Ovary (tissue), 9 donors: ENCODE data around the gene RPS6KA3. TPM values are rescaled to one million over a fixed set of nuclear protein-coding genes. Genes with fewer than 3 reads are reported as not detected.

Experiments
- DNase-seq, 5 donors: peaks; one replicate each; pipeline ENCODE4 v3.0.0-alpha.2; 2019 to 2020
- H3K27ac ChIP-seq, 2 donors: fragments of 200-600 bp; one replicate each; pipeline versions ENCODE4 v1.5.1 to v1.8.0; 2019 to 2022
- H3K27me3 ChIP-seq: fragments of 200-600 bp; one replicate; pipeline ENCODE4 v1.8.0; 2022
- H3K36me3 ChIP-seq: fragments of 200-600 bp; sonication (generic); one replicate; pipeline ENCODE4 v1.5.1; 2019
- H3K4me1 ChIP-seq: one replicate; pipeline ENCODE4 v1.8.1; 2013; ENCODE audit warnings: mild to moderate bottlenecking, moderate library complexity; ENCODE audit not compliant: insufficient read depth
- H3K4me3 ChIP-seq: fragments of 200-600 bp; sonication (generic); one replicate; pipeline ENCODE4 v1.5.1; 2017
- H3K9me3 ChIP-seq, 2 donors: fragments of 200-600 bp in 1 of 2; sonication (generic) in 1 of 2; one replicate each; pipeline versions ENCODE4 v1.5.1 to v1.8.1; 2013 to 2019; ENCODE audit warnings: mild to moderate bottlenecking in 1 of 2, moderate library complexity in 1 of 2
- CTCF ChIP-seq, 3 donors: fragments of 450-650 bp in 2 of 3; fragments of 200-600 bp in 1 of 3; IDR thresholded peaks; one replicate each; pipeline versions ENCODE4 v1.5.1 to v1.8.0; 2016 to 2022; ENCODE audit warnings: antibody characterized with exemption in 3 of 3, mild to moderate bottlenecking in 1 of 3
- EP300 ChIP-seq: sonication (generic); formaldehyde crosslinking; IDR thresholded peaks from one replicate; pipeline ENCODE4 v1.6.1; 2017; ENCODE audit warnings: antibody characterized with exemption
- POLR2A ChIP-seq: fragments of 450-650 bp; IDR thresholded peaks from one replicate; pipeline ENCODE4 v1.6.1; 2017; ENCODE audit warnings: antibody characterized with exemption, mild to moderate bottlenecking, moderate library complexity
- WGBS, 3 donors: extraction: QIAGEN DNeasy Blood & Tissue Kit in 1 of 3; methylation state at CpG; one replicate each; pipeline versions ENCODE4 v1.1.5 to v1.1.7; 2013 to 2017; 5-methylcytosine and 5-hydroxymethylcytosine counted together
- intact Hi-C, 4 donors: fragments of 100-400 bp; cut with DNase I; formaldehyde crosslinking; loops; one replicate each; pipeline versions ENCODE4 v1.11.0 to v1.15.1; 2022 to 2023
- polyA plus RNA-seq, 2 donors: library from polyadenylated mRNA; stranded (reverse); fragments of 200-250 nt in 1 of 2; fragments of 350-450 nt in 1 of 2; fragmentation: Illumina TruSeq in 1 of 2; extraction: RNeasy Lipid Tissue Mini Kit (QIAGEN cat#74804) in 1 of 2; gene quantifications; one replicate each; pipeline ENCODE4 v1.2.3, GENCODE V29; 2013 to 2014
- total RNA-seq, 7 donors: library from RNA; depleted of rRNA in 2 of 7; stranded (reverse); fragments of >200 nt in 2 of 7; fragmentation: NEBNext Ultra II Directional in 3 of 7; extraction: Animal tissue kit (Norgen Biotek cat#: 25700) in 3 of 7; gene quantifications; one replicate each; pipeline versions ENCODE4 v1.1.0 to v1.2.4, GENCODE V29; 2016 to 2023
- donor health status: DM: no; HTN: no; CAD: no; lungs with moderate emphysema.
- donor health status: DM: no; HTN: no; CAD: no.
- donor health status: Bipolar disorder and iron deficiency.
- donor health status: DM: yes; HTN: yes; CAD: no.
- donor health status: DM: no; HTN: no; CAD: no.
- donor health status: DM: yes; HTN: yes; CAD: no.

The RPS6KA3 gene
- total and polyA plus RNA-seq, 9 donors: 10.1 to 30.3 (median 26.6) TPM

- H3K4me3 ChIP-seq: no peak overlapping the region
- H3K27me3 ChIP-seq: no peaks in the 10 kb centered on the region
- TF ChIP-seq EP300 (no peak), CTCF (IDR thresholded peaks at IDR 0.05) (no peak), POLR2A (no peak)
- H3K27ac ChIP-seq: no peak overlapping the region
- DNase-seq: no peak
- no peaks in the 10 kb centered on the region for H3K9me3 ChIP-seq
- no peaks in the 10 kb centered on the region for H3K36me3 ChIP-seq
- no peaks in the 10 kb centered on the region for H3K4me1 ChIP-seq
- intact Hi-C loops: no loop called here
These were observed 27.6 kb upstream of the RPS6KA3 start for GRCh38 chrX:20294284-20294683.

GRCh38 chrX:20285511-20285910 lies 18.8 kb upstream of the RPS6KA3 start:
- Histone ChIP-seq H3K4me1 (no peaks in the 10 kb centered on the region), H3K4me3 (no peak overlapping the region), H3K27ac (no peak overlapping the region), H3K9me3 (no peaks in the 10 kb centered on the region), H3K27me3 (no peaks in the 10 kb centered on the region), H3K36me3 (no peaks in the 10 kb centered on the region)
- no peak for TF ChIP-seq EP300
- intact Hi-C loops: no loop called here
- 51 to 63% (median 55%) methylated on average over 2 of the region's 2 CpGs for WGBS, 3 donors
- no peak for DNase-seq

- intact Hi-C loops: no loop called here
- 84 to 90% (median 86%) methylated on average over 1 of the region's 1 CpG for WGBS, 3 donors
- no peak overlapping the region for H3K27ac ChIP-seq
- H3K4me3 ChIP-seq: no peak overlapping the region
- no peaks in the 10 kb centered on the region for H3K36me3 ChIP-seq
- no peak for TF ChIP-seq POLR2A
- TF ChIP-seq EP300: no peak
- no peak for TF ChIP-seq CTCF (IDR thresholded peaks at IDR 0.05)
- H3K27me3 ChIP-seq: no peaks in the 10 kb centered on the region
- H3K4me1 ChIP-seq: no peaks in the 10 kb centered on the region
- H3K9me3 ChIP-seq: no peaks in the 10 kb centered on the region
- no peak for DNase-seq
These were observed 18.3 kb upstream of the RPS6KA3 start for GRCh38 chrX:20284992-20285391.

- WGBS, 3 donors: 74 to 86% (median 84%) methylated on average over 1 of the region's 1 CpG
- no peak for TF ChIP-seq POLR2A
- TF ChIP-seq EP300: no peak
These were observed 17.7 kb upstream of the RPS6KA3 start for GRCh38 chrX:20284444-20284843.

GRCh38 chrX:20280938-20281337 lies 14.2 kb upstream of the RPS6KA3 start:
- Histone ChIP-seq H3K4me3 (no peak overlapping the region), H3K27me3 (no peaks in the 10 kb centered on the region), H3K9me3 (no peaks in the 10 kb centered on the region), H3K27ac (no peak overlapping the region), H3K36me3 (no peaks in the 10 kb centered on the region), H3K4me1 (no peaks in the 10 kb centered on the region)
- intact Hi-C loops: no loop called here
- TF ChIP-seq POLR2A (no peak), CTCF (IDR thresholded peaks at IDR 0.05) (no peak), EP300 (no peak)
- no peak for DNase-seq
- WGBS, 3 donors: 76 to 83% (median 79%) methylated on average over 4 of the region's 4 CpGs

More at GRCh38 chrX:20284444-20284843, 17.7 kb upstream of the RPS6KA3 start:
- no peaks in the 10 kb centered on the region for H3K36me3 ChIP-seq
- no peak overlapping the region for H3K27ac ChIP-seq
- H3K4me3 ChIP-seq: no peak overlapping the region
- H3K9me3 ChIP-seq: no peaks in the 10 kb centered on the region
- no peaks in the 10 kb centered on the region for H3K27me3 ChIP-seq
- DNase-seq: no peak
- no peaks in the 10 kb centered on the region for H3K4me1 ChIP-seq
- intact Hi-C loops: no loop called here

GRCh38 chrX:20274121-20274520 lies 7.4 kb upstream of the RPS6KA3 start:
- H3K27ac ChIP-seq: no peak overlapping the region
- H3K4me3 ChIP-seq: no peak overlapping the region
- H3K9me3 ChIP-seq: no peaks in the 10 kb centered on the region
- no peaks in the 10 kb centered on the region for H3K27me3 ChIP-seq
- H3K4me1 ChIP-seq: no peaks in the 10 kb centered on the region
- no peak for DNase-seq
- no peaks in the 10 kb centered on the region for H3K36me3 ChIP-seq
- 23 to 33% (median 29%) methylated on average over 1 of the region's 1 CpG for WGBS, 3 donors
- intact Hi-C loops: no loop called here
- TF ChIP-seq EP300: no peak
